HG02588 (cell line): ENCODE results near the gene STAP1.
"Not testable (repeated sequence)": the region's sequence is repeated elsewhere in the genome, so short reads cannot be mapped to it uniquely, and the experiment has no call there.

Experiments used
- ATAC-seq: cut with Tn5 transposase; IDR thresholded peaks from one replicate; pipeline ENCODE4 v1.9.1; 2021; ENCODE audit warnings: mild to moderate bottlenecking, moderate library complexity; ENCODE audit not compliant: unreplicated experiment

Gene STAP1

GRCh38 chr4:67614186-67614585 is 55.7 kb downstream of the STAP1 start:
- no peak for ATAC-seq

- no peak for ATAC-seq
Observed at GRCh38 chr4:67615119-67615518, 56.6 kb downstream of the STAP1 start.

- no peak for ATAC-seq
Observed at GRCh38 chr4:67616478-67616877, 58.0 kb downstream of the STAP1 start.

GRCh38 chr4:67624939-67625338 is 66.4 kb downstream of the STAP1 start:
- no peak for ATAC-seq

GRCh38 chr4:67632492-67632891 is 74.0 kb downstream of the STAP1 start:
- ATAC-seq = no peak

- ATAC-seq = no peak
Observed at GRCh38 chr4:67634741-67635140, 76.2 kb downstream of the STAP1 start.

GRCh38 chr4:67635331-67635730 is 76.8 kb downstream of the STAP1 start:
- no peak for ATAC-seq

- ATAC-seq = not testable (repeated sequence)
Observed at GRCh38 chr4:67636978-67637377, 78.5 kb downstream of the STAP1 start.

- no peak for ATAC-seq
Observed at GRCh38 chr4:67638136-67638535, 79.6 kb downstream of the STAP1 start.

GRCh38 chr4:67651536-67651935 is 93.0 kb downstream of the STAP1 start:
- no peak for ATAC-seq
